Measurements from ENCODE around the gene SPTSSB. TPM values are rescaled to one million over a fixed set of nuclear protein-coding genes. Genes with fewer than 3 reads are reported as not detected.

Gene SPTSSB
- total and polyA plus RNA-seq, 2 donors (not counting 1 experiment from before 2014, with no cell fraction given) = not detected

GRCh38 chr3:161413127-161413854 is 42.0 kb upstream of the SPTSSB start:
- H3K27ac Mint-ChIP-seq = no peak overlapping the region
- no peak overlapping the region for H3K9ac ChIP-seq (ENCODE audit: low read length)
- POLR2A ChIA-PET = no interaction called here
- intact Hi-C loops (cut with micrococcal nuclease) = no loop called here
- no peak for DNase-seq
- TF ChIP-seq EZH2 (IDR thresholded peaks at IDR 0.05; ENCODE audit: borderline replicate concordance, insufficient read depth, low read depth, low read length, poor library complexity, severe bottlenecking) (no peak), CTCF (IDR thresholded peaks at IDR 0.05) (no peak)
- no peaks in the 10 kb centered on the region for H3K79me2 ChIP-seq (ENCODE audit: control insufficient read depth, insufficient read depth, low read length)
- CTCF ChIA-PET = no interaction called here
- WGBS (ENCODE audit: insufficient coverage) = 86% methylated on average over 2 of the region's 2 CpGs
- H3K4me1 Mint-ChIP-seq = no peaks in the 10 kb centered on the region
- H3K9me3 ChIP-seq (ENCODE audit: control extremely low read depth in 1 of 3, control insufficient read depth in 2 of 3, insufficient read depth in 1 of 3, low read length in 2 of 3) = no peaks in the 10 kb centered on the region
- H4K20me1 ChIP-seq (ENCODE audit: control insufficient read depth, insufficient read depth, low read length, poor library complexity, severe bottlenecking) = no peaks in the 10 kb centered on the region
- no peak overlapping the region for H3K4me3 Mint-ChIP-seq
- H3K27me3 ChIP-seq (replicated peaks in 1 of 4; ENCODE audit: control extremely low read depth in 1 of 4, control insufficient read depth in 3 of 4, insufficient read depth in 4 of 4, low read length in 3 of 4) = no peaks in the 10 kb centered on the region
- H3K27me3 Mint-ChIP-seq = peaks cover 17% of the 10 kb centered on the region
- no peaks in the 10 kb centered on the region for H3K36me3 ChIP-seq (replicated peaks in 1 of 2; ENCODE audit: control extremely low read depth in 1 of 2, control insufficient read depth in 1 of 2, extremely low read depth in 1 of 2, insufficient read depth in 2 of 2, low read length in 1 of 2)
- no peak for ATAC-seq (ENCODE audit: low read depth)
- H3K4me1 ChIP-seq (ENCODE audit: control insufficient read depth in 2 of 2, insufficient read depth in 2 of 2, low read length in 2 of 2) = no peaks in the 10 kb centered on the region
- H3K9me3 Mint-ChIP-seq (ENCODE audit: insufficient read depth) = peaks cover 3% of the 10 kb centered on the region
- no peak overlapping the region for H3K4me2 ChIP-seq (replicated peaks; ENCODE audit: low read depth, low read length, poor library complexity, severe bottlenecking)
- H3K4me3 ChIP-seq (ENCODE audit: control extremely low read depth in 1 of 5, extremely low read depth in 1 of 5, insufficient read depth in 1 of 5, low read depth in 2 of 5, low read length in 4 of 5) = no peak overlapping the region
- no peak overlapping the region for H3K27ac ChIP-seq (ENCODE audit: low read length in 2 of 2)
- no peak overlapping the region for H2AFZ ChIP-seq (ENCODE audit: insufficient read depth, low read depth, low read length, poor library complexity, severe bottlenecking)

GRCh38 chr3:161412123-161412522 is 40.8 kb upstream of the SPTSSB start:
- no peak for ATAC-seq (ENCODE audit: low read depth)
- no peak overlapping the region for H3K4me3 Mint-ChIP-seq
- H3K27me3 Mint-ChIP-seq = peaks cover 17% of the 10 kb centered on the region
- Histone ChIP-seq H3K79me2 (ENCODE audit: control insufficient read depth, insufficient read depth, low read length) (no peaks in the 10 kb centered on the region), H3K9ac (ENCODE audit: low read length) (no peak overlapping the region), H3K36me3 (replicated peaks in 1 of 2; ENCODE audit: control extremely low read depth in 1 of 2, control insufficient read depth in 1 of 2, extremely low read depth in 1 of 2, insufficient read depth in 2 of 2, low read length in 1 of 2) (no peaks in the 10 kb centered on the region), H4K20me1 (ENCODE audit: control insufficient read depth, insufficient read depth, low read length, poor library complexity, severe bottlenecking) (no peaks in the 10 kb centered on the region), H3K9me3 (ENCODE audit: control extremely low read depth in 1 of 3, control insufficient read depth in 2 of 3, insufficient read depth in 1 of 3, low read length in 2 of 3) (no peaks in the 10 kb centered on the region), H3K27me3 (replicated peaks in 1 of 4; ENCODE audit: control extremely low read depth in 1 of 4, control insufficient read depth in 3 of 4, insufficient read depth in 4 of 4, low read length in 3 of 4) (no peaks in the 10 kb centered on the region), H3K4me2 (replicated peaks; ENCODE audit: low read depth, low read length, poor library complexity, severe bottlenecking) (no peak overlapping the region), H3K27ac (ENCODE audit: low read length in 2 of 2) (no peak overlapping the region), H3K4me1 (ENCODE audit: control insufficient read depth in 2 of 2, insufficient read depth in 2 of 2, low read length in 2 of 2) (no peaks in the 10 kb centered on the region), H3K4me3 (ENCODE audit: control extremely low read depth in 1 of 5, extremely low read depth in 1 of 5, insufficient read depth in 1 of 5, low read depth in 2 of 5, low read length in 4 of 5) (no peak overlapping the region), H2AFZ (ENCODE audit: insufficient read depth, low read depth, low read length, poor library complexity, severe bottlenecking) (no peak overlapping the region)
- POLR2A ChIA-PET = no interaction called here
- intact Hi-C loops (cut with micrococcal nuclease) = no loop called here
- H3K4me1 Mint-ChIP-seq = no peaks in the 10 kb centered on the region
- DNase-seq = no peak
- WGBS (ENCODE audit: insufficient coverage) = no CpG with 5 or more reads among the region's 1 CpG
- CTCF ChIA-PET = no interaction called here
- no peak overlapping the region for H3K27ac Mint-ChIP-seq
- H3K9me3 Mint-ChIP-seq (ENCODE audit: insufficient read depth) = peaks cover 3% of the 10 kb centered on the region
- TF ChIP-seq CTCF (IDR thresholded peaks at IDR 0.05) (no peak), EZH2 (IDR thresholded peaks at IDR 0.05; ENCODE audit: borderline replicate concordance, insufficient read depth, low read depth, low read length, poor library complexity, severe bottlenecking) (no peak)
